Body of pancreas (tissue), 4 donors: ENCODE results near the gene DNAH8.

ENCODE experiments used
- CTCF ChIP-seq, 7 experiments: fragments of 450-650 bp in 4 of 7; fragments of 200-600 bp in 3 of 7; sonication (generic) in 3 of 7; IDR thresholded peaks; one replicate each; pipeline ENCODE4 v1.5.1; 2016 to 2019; ENCODE audit warnings: antibody characterized with exemption in 7 of 7
- POLR2A ChIP-seq, 3 donors: fragments of 450-650 bp; IDR thresholded peaks; one replicate each; pipeline ENCODE4 v1.6.1; 2016; ENCODE audit warnings: antibody characterized with exemption in 3 of 3, mild to moderate bottlenecking in 2 of 3

- TF ChIP-seq CTCF (IDR thresholded peaks at IDR 0.05) (no peak), POLR2A (IDR thresholded peaks at IDR 0.05) (no peak)
Measured at GRCh38 chr6:39040080-39040673, 325.1 kb downstream of the DNAH8 start.
